Thyroid gland (tissue), 4 donors: ENCODE results near the gene E2F6. TPM values are rescaled to one million over a fixed set of nuclear protein-coding genes. Genes with fewer than 3 reads are reported as not detected.

Experiments
- DNase-seq, 2 donors: peaks; one replicate each; pipeline ENCODE4 v3.0.0-alpha.2; 2019
- H3K27ac ChIP-seq, 3 donors: fragments of 200-600 bp; sonication (generic); 1 replicate in 2 of 3; 2 replicates in 1 of 3; pipeline ENCODE4 v1.5.1; 2016 to 2019; ENCODE audit warnings: mild to moderate bottlenecking in 1 of 3, moderate library complexity in 1 of 3
- H3K27me3 ChIP-seq: fragments of 200-600 bp; sonication (generic); one replicate; pipeline ENCODE4 v1.5.1; 2019
- H3K36me3 ChIP-seq, 2 donors: fragments of 200-600 bp; sonication (generic); one replicate each; pipeline ENCODE4 v1.5.1; 2016 to 2019
- H3K4me1 ChIP-seq, 2 donors: fragments of 200-600 bp; sonication (generic); one replicate each; pipeline ENCODE4 v1.5.1; 2017 to 2019
- H3K4me3 ChIP-seq, 3 donors: fragments of 200-600 bp; sonication (generic); replicated peaks in 1 of 3; 1 replicate in 2 of 3; 2 replicates in 1 of 3; pipeline ENCODE4 v1.5.1; 2016; ENCODE audit warnings: mild to moderate bottlenecking in 1 of 3
- H3K9me3 ChIP-seq: fragments of 200-600 bp; sonication (generic); one replicate; pipeline ENCODE4 v1.5.1; 2017
- POLR2A ChIP-seq, 2 donors: fragments of 450-650 bp; IDR thresholded peaks; one replicate each; pipeline ENCODE4 v1.6.1; 2017; ENCODE audit warnings: antibody characterized with exemption in 2 of 2, mild to moderate bottlenecking in 2 of 2, moderate library complexity in 1 of 2
- WGBS, 2 donors: methylation state at CpG; one replicate each; pipeline ENCODE4 v1.1.5; 2017; 5-methylcytosine and 5-hydroxymethylcytosine counted together
- intact Hi-C: fragments of 100-400 bp; cut with DNase I; formaldehyde crosslinking; loops from one replicate; pipeline ENCODE4 v1.15.1; 2023
- total RNA-seq, 4 donors: library from RNA; depleted of rRNA; stranded (reverse); fragments of >200 nt; gene quantifications; one replicate each; pipeline ENCODE4 v1.2.3, GENCODE V29; 2016
- TF ChIP-seq, protein P1 (sequence below), 6 experiments: fragments of 200-600 bp in 3 of 6; fragments of 450-650 bp in 3 of 6; sonication (generic) in 3 of 6; IDR thresholded peaks; one replicate each; pipeline ENCODE4 v1.5.1; 2016 to 2019; ENCODE audit warnings: antibody characterized with exemption in 6 of 6, mild to moderate bottlenecking in 2 of 6, inconsistent platforms in 1 of 6, moderate library complexity in 1 of 6

Gene E2F6
- total RNA-seq, 4 donors from 2014 or later: 15.7 to 26.2 (median 21.2) TPM

DNA sequence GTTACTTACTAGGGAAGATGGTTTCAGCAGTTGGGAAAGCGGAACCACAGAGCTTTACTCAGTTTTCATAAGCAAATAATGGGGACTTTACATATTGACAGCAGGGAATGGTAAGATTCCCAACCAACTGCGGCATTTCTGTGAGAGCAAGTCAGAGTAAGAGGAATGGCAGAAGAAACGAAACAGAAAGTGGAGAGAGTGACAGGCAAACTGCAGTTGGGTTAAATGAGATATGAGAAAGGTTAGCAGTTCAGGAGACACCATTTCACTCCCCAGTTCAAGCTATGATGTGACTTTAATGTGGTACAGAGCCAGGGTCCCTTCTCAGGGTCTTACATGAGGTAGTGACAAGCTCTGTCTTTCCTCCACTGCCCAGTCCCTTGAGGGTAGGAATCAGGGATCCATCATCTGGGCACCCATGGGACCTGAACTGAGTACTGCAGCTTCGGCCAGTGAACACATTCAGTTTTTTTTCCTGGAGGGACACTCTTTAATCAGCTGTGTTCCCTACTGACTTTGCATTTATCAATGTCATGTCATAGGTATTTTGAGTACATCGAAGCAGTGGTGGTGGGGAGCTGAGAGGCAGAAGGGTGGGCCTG, 34.8 kb upstream of the E2F6 start:
- no peak overlapping the region for H3K27ac ChIP-seq
- H3K4me3 ChIP-seq: no peak overlapping the region
- H3K9me3 ChIP-seq: no peaks in the 10 kb centered on the region
- no peak for DNase-seq
- TF ChIP-seq, protein P1, sequence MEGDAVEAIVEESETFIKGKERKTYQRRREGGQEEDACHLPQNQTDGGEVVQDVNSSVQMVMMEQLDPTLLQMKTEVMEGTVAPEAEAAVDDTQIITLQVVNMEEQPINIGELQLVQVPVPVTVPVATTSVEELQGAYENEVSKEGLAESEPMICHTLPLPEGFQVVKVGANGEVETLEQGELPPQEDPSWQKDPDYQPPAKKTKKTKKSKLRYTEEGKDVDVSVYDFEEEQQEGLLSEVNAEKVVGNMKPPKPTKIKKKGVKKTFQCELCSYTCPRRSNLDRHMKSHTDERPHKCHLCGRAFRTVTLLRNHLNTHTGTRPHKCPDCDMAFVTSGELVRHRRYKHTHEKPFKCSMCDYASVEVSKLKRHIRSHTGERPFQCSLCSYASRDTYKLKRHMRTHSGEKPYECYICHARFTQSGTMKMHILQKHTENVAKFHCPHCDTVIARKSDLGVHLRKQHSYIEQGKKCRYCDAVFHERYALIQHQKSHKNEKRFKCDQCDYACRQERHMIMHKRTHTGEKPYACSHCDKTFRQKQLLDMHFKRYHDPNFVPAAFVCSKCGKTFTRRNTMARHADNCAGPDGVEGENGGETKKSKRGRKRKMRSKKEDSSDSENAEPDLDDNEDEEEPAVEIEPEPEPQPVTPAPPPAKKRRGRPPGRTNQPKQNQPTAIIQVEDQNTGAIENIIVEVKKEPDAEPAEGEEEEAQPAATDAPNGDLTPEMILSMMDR (IDR thresholded peaks at IDR 0.05): no peak
- TF ChIP-seq POLR2A (IDR thresholded peaks at IDR 0.05): no peak
- WGBS, 2 donors: 87 to 89% methylated on average over 5 of the region's 5 CpGs
- no peaks in the 10 kb centered on the region for H3K27me3 ChIP-seq
- no peaks in the 10 kb centered on the region for H3K4me1 ChIP-seq
- intact Hi-C loops: no loop called here
- no peaks in the 10 kb centered on the region for H3K36me3 ChIP-seq

DNA sequence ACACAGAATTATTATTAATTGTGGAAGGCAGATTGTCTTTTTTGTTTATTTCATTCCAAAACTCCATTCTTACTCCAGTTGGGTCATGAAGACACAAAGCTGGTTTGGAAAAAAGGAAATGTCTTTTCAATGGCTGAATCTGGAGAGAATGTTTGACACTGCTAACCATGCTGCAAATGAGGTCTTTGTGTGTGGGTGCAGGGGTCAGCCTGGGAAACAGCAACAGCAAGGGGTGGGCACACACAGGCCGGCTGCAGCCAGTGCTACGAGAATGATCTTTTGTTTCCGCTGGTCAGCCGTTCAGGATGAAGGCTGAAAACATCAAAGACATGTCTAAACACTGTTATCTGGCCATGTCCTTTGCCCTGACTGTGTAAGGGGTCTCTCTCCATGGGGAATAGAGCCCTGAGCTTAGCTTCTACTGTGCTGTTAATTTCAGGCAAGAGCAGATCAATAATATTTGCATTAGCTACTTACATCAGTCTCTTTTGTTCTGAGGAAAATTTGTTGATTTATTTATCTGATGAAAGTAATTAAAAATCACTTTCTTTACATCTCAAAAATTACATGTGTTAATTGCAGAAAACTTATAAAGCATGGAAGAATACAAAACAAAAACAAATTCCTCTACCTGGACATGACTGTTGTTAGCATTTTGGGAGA, 33.3 kb upstream of the E2F6 start:
- Histone ChIP-seq H3K4me3 (no peak overlapping the region), H3K27ac (no peak overlapping the region), H3K4me1 (no peaks in the 10 kb centered on the region), H3K36me3 (no peaks in the 10 kb centered on the region), H3K27me3 (no peaks in the 10 kb centered on the region), H3K9me3 (no peaks in the 10 kb centered on the region)
- intact Hi-C loops: no loop called here
- WGBS, 2 donors: 60 to 84% methylated on average over 4 of the region's 4 CpGs
- no peak for TF ChIP-seq POLR2A (IDR thresholded peaks at IDR 0.05)
- TF ChIP-seq, protein P1 (IDR thresholded peaks at IDR 0.05): no peak
- DNase-seq: no peak

DNA sequence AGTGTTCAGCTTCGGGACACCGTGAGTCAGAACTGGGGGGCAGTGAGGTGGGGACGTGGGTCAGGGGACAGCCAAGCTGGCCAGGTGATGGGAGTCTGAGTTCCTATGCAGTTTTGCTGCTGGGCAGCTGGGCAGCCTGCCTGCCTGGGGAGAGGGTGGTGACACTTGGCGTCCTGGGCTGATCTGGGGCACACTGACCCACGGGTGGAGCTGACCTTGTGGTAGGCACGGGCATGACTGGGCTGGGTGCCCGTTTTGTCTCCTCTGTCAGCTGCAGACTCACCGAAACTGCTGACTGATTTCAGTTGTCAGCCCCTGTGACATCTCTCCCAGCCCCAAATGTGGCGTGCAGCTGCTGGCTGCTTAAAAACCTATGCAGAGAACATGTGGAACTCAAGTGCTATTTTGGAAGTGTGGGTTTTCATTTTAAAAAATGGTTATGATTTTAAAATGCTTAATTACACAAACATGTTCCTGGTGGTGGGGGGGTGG, 32.6 kb upstream of the E2F6 start:
- TF ChIP-seq POLR2A (IDR thresholded peaks at IDR 0.05): no peak
- TF ChIP-seq, protein P1 (IDR thresholded peaks at IDR 0.05): no peak
- Histone ChIP-seq H3K4me1 (no peaks in the 10 kb centered on the region), H3K27ac (no peak overlapping the region), H3K27me3 (no peaks in the 10 kb centered on the region), H3K9me3 (no peaks in the 10 kb centered on the region), H3K4me3 (no peak overlapping the region), H3K36me3 (no peaks in the 10 kb centered on the region)
- 48 to 51% methylated on average over 8 of the region's 9 CpGs for WGBS, 2 donors
- intact Hi-C loops: no loop called here
- peak; percentile 16 to 35 for DNase-seq

DNA sequence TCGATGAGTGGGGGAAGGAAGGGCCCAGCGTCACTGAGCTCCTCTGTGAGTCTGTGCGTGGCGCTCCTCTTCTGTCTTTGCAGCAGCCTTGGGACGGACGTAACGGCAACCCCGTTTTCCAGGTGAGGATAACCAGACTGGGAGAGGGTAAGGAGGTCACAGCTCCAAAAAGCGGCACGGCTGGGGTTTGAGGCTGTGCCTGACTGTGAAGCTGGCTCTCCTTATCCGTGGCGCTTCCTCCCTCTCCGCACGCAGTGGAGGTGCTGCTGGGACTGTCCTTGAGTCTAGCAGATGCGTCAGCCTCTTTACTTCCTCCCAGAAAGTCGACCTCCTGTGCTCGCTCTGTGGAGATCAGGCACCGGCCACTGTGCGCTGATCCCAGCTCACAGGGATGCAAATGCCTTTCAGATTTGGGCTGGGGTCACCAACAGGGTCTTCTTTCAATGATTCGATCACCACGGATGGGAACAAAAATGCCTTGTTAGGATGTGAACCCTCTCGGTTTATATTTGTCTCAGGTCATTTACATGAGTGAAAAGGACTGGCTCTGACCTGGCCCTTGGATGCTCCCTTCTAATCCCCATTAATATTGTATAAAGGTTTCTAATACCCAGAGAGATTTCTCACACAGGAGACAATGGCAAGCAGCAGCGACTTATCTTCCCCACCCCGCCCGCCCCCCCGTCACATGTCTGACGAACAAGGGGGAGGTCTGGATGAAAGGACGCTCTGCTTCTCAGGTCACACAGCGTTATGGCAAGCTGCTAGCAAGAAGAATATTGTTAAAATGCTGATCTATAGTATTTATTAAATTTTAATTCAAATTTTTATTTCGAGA, 30.1 kb upstream of the E2F6 start:
- TF ChIP-seq, protein P1 (IDR thresholded peaks at IDR 0.05): no peak
- no peak for TF ChIP-seq POLR2A (IDR thresholded peaks at IDR 0.05)
- WGBS, 2 donors: 58 to 63% methylated on average over 28 to 30 of the region's 30 CpGs
- Histone ChIP-seq H3K4me3 (no peak overlapping the region), H3K27me3 (no peaks in the 10 kb centered on the region), H3K27ac (no peak overlapping the region), H3K9me3 (no peaks in the 10 kb centered on the region), H3K36me3 (no peaks in the 10 kb centered on the region), H3K4me1 (no peaks in the 10 kb centered on the region)
- intact Hi-C loops: no loop called here
- DNase-seq: no peak
